Stimulated activated CD8-positive, alpha-beta memory T cell treated with anti-CD3 and anti-CD28 coated beads, Interleukin-15, amount 100 ng/mL, for 4 hours (primary cell): ENCODE results near the gene SLF2.

Source experiments
- DNase-seq, 2 donors: peaks; one replicate each; pipeline ENCODE4 v3.0.0-alpha.2; 2020; ENCODE audit warnings: low read depth in 2 of 2

The SLF2 gene

DNA sequence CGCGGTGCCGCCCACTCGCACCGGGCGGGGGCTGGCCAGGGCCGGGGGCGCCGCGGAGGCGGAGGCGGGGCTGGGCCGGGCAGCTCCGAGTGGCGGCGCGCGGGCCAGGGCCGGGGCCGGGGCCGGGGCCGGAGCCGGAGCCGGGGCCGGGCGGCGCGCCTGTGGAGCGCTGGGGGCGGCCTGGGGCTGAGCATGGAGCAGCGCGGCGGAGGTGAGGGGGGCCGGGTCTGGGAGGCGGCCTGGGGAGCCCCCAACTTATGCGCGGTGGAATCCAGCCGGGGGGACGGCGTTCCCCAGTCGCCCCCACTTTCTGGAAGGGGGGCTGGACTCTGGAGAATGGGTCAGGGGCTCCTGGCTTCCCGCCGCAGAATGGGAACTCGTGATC lies 87.0 kb downstream of the SLF2 start, which contains the start of gene LZTS2:
TSS of gene LZTS2 (plus strand) at position 67 of the 385 bp plus-strand sequence. CDS start 2,731 bp downstream, outside the sequence.
- DNase-seq: no peak

DNA sequence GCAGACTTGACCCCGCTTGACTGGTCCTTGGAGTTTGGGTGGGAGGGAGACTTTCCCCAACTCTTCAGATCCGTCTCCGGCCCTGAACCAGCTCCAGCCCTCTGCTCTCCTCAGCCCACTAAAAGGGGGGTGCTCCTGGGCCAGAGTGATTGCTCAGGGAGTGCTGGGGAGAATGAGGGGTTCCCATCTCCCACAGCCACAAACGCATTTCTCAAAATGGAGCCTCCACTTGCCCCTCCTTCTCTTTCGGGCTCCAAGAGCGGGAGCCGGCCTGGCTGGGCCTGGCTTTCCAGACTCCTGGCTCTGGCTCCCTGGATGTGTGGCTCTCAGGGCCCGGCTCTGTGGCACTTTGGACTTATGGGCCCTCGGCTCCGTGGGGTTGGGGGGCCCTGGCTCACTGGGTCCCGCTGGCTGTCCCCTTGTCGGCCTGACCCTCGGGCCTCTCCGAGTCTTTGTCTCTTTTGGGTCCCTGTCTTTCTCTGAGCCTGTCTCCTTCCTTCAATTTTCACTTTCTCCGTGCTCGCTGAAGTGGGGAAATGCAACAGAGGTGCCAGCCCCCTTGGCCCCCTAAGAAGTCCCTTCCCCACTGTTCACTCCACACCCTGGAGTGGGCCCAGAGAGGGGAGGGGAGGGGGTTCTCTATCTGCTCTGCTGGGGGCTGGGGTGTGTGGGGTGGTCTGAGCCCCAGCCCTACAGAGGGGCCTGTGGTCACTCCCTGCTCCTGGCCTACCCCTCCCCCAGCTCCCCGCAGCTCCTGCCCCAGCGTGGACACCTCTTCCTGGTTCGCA lies 87.6 kb downstream of the SLF2 start:
- DNase-seq: no peak

DNA sequence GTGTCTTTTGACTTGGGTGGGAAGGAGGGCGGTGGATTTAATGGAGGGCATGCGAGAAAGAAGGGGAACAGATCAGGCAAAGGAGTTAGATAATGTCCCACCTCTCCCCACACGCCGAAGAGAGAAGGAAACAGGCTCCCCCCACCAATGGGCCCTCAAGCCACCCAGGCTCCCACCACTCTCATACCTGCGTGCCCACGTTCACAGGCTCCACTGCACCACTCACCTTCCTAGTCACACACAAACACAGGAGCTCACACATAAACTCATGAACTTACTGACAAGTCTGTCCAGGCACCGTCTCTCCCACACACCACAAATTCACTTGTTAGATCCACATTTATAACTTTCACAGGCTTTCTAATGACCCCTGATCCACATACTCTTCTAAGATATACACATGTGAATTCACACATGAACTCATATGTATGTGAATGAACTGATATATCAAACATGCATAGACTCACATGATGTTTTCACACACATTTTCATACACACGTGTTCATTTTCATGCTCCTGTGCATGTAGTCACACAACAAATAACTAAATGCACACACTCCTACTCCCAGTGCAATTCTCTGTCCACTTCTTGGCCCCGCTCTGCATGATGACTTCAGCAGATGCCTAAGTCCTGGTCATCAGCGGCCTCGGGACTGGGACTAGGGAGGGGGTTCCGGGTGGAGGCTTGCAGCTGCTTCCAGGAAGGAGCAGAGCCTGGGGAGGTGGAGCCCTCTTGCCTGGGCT lies 88.3 kb downstream of the SLF2 start:
- DNase-seq: no peak

DNA sequence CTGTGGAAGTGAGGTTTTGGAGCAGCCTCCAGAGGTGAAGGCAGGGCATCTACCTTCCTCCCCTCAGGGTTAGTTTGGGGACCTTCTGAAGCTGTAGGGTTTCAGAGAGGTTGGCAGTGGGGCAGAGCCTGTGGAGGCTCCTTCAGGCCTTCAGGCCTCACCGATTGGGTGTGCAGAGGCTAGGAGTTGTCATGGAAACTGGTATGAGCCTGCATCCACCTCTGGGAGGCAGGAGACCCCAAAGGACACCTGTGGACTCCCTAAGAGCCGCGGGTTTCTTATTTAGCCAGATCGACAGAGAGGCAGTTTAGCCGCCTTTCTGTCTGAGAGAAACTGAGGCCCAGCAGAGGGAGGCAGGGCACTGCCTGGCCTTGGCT lies 88.9 kb downstream of the SLF2 start:
- DNase-seq: no peak

DNA sequence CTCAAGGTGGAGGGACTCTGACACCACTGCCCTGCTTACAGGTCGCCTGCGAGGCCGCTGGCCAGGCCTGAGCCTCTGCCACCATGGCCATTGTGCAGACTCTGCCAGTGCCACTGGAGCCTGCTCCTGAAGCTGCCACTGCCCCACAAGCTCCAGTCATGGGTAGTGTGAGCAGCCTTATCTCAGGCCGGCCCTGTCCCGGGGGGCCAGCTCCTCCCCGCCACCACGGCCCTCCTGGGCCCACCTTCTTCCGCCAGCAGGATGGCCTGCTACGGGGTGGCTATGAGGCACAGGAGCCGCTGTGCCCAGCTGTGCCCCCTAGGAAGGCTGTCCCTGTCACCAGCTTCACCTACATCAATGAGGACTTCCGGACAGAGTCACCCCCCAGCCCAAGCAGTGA lies 89.7 kb downstream of the SLF2 start:
- DNase-seq: no peak

DNA sequence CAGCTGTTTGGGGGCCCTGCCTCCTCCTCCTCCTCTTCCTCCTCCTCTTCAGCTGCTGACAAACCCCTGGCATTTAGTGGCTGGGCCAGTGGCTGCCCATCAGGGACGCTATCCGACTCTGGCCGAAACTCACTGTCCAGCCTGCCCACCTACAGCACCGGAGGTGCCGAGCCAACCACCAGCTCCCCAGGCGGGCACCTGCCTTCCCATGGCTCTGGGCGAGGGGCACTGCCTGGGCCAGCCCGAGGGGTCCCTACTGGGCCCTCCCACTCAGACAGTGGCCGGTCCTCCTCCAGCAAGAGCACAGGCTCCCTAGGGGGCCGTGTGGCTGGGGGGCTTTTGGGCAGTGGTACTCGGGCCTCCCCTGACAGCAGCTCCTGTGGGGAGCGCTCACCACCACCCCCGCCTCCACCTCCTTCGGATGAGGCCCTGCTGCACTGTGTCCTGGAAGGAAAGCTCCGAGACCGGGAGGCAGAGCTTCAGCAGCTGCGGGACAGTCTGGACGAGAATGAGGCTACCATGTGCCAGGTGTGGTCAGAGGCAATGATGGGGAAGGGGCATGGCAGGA lies 91.0 kb downstream of the SLF2 start:
- DNase-seq: no peak

DNA sequence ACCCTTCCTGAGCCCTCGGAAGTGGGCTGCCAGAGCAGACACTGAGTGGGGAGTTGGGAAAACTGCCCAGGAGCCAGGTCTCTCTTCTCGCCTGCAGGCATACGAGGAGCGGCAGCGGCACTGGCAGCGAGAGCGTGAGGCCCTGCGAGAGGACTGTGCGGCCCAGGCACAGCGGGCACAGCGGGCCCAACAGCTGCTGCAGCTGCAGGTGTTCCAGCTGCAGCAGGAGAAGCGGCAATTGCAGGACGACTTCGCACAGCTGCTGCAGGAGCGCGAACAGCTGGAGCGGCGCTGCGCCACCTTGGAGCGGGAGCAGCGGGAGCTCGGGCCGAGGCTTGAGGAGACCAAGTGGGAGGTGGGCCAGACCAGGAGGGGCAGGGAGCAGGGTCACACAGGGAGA lies 92.6 kb downstream of the SLF2 start:
- DNase-seq: no peak

DNA sequence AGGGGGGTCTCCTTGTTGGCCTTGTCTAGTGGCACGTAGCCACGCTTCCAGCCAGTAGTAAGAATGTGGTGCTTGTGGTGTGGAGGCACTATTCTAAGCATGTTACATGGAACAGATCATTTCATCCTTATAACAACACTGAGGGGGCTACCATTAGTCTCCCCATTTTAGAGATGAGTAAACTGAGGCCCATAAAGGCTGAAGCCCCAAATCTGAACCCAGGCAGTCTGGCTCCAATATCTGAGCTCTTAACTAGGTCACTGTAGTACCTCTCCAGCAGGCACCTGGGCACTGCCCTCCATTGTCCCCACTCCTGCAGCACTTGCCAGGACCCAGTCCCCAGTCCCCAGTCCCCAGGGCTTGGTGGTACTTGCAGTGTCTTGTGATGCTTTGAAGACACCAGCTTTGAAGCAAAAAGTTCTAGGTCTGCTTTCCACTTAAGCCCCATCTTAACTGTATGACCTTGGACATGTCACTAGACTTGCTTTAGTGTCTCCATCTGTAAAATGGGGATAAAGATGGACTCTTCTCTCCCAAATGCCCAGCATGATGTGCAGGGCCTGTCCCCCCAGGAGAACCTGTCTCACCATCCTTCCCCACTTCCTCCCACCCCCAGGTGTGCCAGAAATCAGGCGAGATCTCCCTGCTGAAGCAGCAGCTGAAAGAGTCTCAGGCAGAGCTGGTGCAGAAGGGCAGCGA lies 93.3 kb downstream of the SLF2 start:
- DNase-seq: no peak

DNA sequence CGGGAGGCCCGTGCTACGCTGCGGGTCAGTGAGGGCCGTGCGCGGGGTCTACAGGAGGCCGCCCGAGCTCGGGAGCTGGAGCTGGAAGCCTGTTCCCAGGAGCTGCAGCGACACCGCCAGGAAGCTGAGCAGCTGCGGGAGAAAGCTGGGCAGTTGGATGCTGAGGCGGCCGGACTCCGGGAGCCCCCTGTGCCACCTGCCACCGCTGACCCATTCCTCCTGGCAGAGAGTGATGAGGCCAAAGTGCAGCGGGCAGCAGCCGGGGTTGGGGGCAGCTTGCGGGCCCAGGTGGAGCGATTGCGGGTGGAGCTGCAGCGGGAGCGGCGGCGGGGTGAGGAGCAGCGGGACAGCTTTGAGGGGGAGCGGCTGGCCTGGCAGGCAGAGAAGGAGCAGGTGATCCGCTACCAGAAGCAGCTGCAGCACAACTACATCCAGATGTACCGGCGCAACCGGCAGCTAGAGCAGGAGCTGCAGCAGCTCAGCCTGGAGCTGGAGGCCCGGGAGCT lies 93.9 kb downstream of the SLF2 start:
- no peak for DNase-seq

DNA sequence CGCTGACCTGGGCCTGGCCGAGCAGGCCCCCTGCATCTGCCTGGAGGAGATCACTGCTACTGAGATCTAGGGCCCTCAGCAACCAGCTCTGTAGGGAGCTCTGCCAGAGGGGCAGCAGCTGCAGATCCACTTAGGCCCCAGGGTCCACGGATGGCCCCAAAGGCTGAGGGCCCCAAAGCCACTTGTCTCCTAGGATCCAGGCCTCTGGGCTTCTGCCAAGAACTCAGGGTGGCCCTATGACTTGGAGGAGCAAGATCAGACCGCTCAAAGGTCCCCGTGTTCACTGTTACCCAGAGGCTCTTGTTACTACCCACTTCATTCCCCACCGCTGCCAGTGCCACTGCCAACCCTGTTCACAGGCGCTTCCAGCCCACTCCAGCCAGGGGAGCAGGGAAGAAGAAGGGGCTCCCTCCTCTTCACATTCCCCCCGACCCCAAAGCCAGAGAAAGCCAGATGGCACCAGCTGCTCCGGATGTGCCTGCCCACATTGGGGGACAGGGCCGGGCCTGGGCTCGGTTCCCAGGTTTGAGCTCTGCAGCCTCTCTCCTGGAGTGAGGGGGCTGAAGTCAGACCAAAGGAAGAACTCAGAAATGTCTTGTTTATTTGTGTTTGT lies 94.4 kb downstream of the SLF2 start:
- no peak for DNase-seq

DNA sequence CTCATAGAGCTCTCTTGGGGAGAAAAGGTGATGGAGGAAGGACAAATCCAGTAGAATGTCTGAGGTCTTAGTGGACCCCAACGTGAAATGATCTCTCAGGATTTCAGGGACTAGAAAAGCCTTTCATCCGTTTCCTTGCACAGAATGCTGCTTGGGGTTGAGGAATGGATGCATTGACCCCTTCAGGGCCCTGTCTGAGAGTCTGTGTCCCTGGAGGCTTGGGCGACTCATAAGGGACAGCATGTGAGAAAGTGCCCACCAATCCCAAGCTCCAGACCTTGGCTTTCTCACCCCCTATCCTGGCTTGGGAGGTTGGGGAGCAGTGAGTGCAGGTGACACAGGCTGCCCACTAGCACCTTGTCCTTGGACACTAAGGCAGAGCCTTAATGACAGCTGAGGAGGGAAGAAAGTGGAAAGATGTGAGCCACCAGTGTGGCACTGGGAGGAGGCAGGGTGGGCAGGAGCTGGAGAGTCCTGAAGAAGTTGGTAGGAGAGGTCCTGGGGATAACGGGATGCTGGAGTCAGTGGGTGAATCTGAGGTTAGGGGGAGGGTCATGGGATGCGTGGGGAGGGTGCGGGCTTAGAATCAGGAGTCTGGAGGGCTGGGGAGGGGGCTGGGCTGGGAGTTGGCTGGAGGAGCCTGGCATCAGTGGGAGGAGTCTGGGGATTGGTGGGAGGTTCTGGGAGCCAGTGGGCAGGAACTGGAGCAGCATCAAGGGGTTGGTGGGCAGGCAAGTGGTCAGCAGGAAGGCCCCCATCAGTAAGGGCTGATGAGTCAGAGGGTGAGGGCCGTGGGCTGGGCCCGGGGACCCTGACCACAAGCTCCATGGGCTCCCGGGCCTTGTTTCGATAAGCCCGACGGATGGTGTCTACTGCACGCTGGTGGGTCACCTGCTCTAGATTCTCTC lies 95.4 kb downstream of the SLF2 start:
- no peak for DNase-seq

DNA sequence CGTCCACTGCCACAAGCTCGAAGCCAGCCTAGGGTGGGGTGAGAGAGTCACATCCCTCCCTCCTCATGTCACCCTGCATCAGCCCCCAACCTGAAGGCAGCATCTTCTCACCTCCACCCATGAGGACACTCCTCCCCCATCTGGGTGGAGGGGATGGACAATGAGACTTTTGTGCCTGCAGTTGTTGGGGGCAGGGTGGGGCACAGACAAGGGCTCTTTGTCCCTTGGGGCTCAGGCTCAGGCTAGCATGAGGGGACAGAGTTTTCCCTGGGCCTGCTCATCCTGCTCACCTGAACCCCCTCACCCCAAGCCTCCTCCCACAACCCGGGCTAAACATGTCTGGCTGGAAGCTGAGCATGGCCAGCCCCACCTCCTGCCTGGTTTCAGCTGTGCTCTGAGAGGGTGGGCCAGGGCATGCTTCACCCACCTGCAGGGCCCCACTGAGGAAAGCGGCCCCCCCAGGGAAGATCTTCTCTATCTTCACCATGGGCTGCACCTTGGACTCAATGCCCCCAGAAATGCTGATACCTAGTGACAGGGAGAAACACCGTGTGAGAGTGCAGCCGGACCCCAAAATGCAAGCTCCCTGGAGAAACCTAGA lies 96.2 kb downstream of the SLF2 start:
- no peak for DNase-seq

DNA sequence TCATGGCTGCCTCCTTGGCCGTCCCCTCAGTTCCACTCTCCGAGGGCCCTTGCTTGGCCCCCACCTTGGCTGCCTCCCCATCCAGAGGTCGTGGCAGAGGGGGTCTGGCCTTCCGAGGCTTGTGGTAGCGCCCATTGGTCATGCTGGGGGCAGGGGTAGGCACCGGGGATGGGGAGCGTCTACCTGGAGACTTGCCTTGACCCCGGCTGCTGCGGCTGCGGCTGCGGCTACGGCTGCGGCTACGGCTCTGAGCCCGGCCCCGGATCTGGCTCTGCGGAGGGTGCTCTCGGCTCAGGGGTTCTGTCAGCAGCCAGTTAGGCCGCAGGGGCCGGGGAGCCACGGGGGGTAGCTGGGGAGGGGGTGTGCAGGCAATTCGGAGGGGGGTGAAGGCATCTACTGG lies 97.6 kb downstream of the SLF2 start:
- no peak for DNase-seq

DNA sequence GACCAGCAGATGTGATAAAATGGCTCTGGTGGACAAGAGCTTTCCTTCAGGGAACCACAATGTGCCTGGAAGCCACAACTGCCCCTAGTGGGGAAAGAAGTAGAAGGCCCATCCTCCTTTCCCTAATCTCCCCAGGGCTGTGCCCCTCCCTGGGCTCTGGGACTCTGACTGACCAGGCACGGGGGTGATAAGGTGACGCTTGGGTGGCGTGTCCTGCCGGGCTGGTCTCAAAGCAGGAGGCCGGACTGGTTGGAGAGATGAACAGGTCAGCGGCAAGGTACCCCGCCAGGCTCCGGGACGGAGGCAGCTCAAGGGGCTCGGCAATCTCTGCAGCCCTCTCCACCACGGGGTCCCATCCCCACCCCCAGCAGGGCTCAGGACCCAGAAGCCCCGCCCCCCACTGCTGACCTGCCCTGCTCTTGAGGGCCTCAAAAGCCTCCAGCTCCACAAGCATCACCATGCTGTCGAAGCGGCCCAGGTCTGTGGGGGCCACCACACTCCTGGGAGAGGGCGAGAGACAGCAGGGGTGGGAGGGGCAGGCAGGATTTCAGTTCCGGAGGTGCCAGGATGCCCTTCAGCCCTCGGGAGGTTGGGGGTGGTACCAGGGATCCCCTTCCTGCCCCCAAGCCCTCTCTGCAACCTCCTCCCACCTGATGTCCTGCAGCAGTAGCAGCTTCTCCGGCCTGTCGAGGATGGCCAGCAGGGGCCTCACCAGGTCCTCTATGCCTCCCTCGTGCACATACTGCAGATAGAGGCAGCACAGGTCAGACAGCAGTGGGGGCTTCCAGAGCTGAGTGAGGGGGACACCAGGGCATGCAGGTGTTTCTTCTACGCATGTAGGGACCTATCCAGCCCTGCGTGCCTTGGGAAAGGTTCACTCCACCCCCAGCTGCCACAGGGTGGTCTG lies 99.0 kb downstream of the SLF2 start:
- no peak for DNase-seq

DNA sequence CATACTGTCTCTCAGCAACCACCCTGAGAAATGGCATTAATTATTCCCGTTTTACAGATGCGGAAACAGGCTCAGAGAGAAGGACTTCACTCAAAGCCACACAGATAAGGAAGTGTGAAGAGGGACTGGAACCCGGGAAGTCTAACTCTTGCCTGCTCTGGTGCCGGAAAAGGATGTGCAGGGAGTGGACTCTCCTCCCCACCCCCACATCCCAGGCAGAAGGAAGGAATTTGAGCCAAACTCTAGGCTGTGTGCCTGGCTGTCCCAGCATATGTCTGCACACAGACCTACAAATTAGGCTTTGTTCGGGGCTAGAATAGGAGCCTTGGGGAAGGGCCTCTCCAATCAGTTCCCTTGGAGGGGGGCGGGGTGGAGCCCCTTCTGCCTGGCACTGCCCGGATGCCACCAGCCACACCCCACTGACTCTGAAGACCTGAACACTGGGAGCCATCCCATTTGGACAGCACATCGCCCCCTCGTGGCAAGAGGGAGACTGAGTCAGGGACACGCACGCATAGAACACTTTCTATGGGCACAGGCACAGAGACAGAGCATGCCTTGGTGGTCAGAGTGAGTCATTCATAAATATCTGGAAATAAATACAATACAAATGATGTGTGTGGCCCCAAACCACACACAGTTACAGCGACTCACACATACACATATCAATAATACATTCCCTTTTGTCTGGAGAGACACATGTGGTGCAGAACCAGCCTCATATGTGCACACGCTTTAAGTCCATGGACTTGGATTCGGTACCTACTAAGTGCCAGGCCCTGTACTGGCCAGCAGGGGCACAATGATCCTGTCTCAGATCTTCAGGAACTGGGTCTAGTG lies 100.0 kb downstream of the SLF2 start:
- DNase-seq: peak; percentile 32 to 55

DNA sequence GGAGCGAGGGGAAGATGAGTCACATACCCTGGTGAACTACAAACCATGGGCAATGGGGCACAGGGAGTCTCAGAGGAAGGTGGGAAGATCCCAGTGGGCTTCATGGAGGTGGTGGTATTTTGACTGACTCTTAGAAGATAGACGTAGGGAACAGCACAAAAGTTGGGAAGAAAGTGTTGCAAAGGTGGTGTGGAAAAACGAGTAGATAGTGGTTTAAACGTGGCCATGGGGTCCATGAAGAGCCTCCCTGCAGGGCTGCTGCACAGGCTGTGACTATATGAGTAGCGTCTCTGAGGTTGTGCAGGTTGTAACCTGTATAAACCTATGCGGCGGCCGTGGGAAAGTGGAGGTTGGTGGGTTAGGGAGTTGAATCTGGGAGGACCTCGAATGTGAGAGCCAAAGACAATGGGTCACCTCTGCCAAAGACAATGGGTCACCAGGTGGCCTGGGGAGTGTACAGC lies 100.6 kb downstream of the SLF2 start:
- DNase-seq: no peak

DNA sequence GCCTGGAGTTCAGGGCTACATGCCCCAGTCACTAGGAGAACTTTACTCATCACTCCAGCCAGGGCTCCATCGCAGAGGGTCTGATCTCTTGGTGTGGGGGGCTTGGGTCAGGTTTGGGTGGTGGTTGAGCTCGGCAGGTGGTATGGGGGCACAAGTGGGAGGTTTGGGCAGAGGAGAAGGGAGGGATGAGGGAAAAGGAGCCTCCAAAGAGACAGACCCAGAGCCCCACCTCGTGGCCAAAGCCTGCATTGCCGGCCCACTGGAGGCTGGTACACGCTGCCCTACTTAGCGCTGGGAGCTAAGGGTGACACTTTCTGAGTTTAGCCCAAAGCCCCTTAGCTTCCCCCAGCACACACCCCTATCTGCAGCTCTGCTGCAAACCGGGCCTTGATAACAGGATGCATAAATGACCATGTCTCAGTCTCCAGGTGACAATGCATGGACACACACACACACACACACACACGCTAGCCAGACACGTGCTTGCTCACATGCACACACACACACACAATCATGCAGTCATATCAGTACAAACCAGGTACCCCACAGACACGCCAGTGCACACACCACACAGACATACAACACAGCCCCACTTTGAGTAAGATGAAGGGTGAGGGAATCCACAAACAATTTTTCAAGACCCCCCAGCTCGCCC lies 101.6 kb downstream of the SLF2 start:
- peak; percentile 32 to 36 for DNase-seq
